WTC11 (cell line): Measurements from ENCODE around the gene GRIA2. TPM values are rescaled to one million over a fixed set of nuclear protein-coding genes. Genes with fewer than 3 reads are reported as not detected.

Experiments used
- ATAC-seq: fragments of 200-7000 bp; cut with Tn5 transposase; 2 replicates; pipeline ENCODE4 v1.10.0; 2021; ENCODE audit warnings: mild to moderate bottlenecking, moderate library complexity
- CTCF ChIA-PET: fragments of 300-600 bp; sonication (Branson Sonifier 250); formaldehyde crosslinking; loops from one replicate; lab custom pipeline; 2021; ENCODE audit warnings: antibody characterized with exemption; lab: Charles Lee
- POLR2A ChIA-PET: fragments of 350-600 bp; sonication (Branson Sonifier 250); formaldehyde crosslinking; loops from one replicate; lab custom pipeline; 2021; ENCODE audit warnings: antibody characterized with exemption; lab: Charles Lee
- DNase-seq: peaks from one replicate; pipeline ENCODE4 v3.0.0; 2021; ENCODE audit warnings: low spot score
- H3K27ac Mint-ChIP-seq: 2 replicates; pipeline ENCODE4 v1.8.0; 2021; ENCODE audit warnings: mixed read lengths
- H3K27me3 Mint-ChIP-seq: 2 replicates; pipeline ENCODE4 v1.8.0; 2021; ENCODE audit warnings: low read depth, mild to moderate bottlenecking, moderate library complexity, mixed read lengths
- H3K36me3 Mint-ChIP-seq: 2 replicates; pipeline ENCODE4 v1.8.0; 2021; ENCODE audit warnings: mixed read lengths
- H3K4me1 Mint-ChIP-seq: 2 replicates; pipeline ENCODE4 v1.8.0; 2022; ENCODE audit warnings: mixed read lengths
- H3K4me3 Mint-ChIP-seq: 2 replicates; pipeline ENCODE4 v1.8.0; 2021; ENCODE audit warnings: mild to moderate bottlenecking, moderate library complexity, mixed read lengths
- H3K9me3 Mint-ChIP-seq: 2 replicates; pipeline ENCODE4 v1.8.0; 2021; ENCODE audit warnings: mixed read lengths
- AFF4 ChIP-seq: sonication (generic); formaldehyde crosslinking; IDR thresholded peaks from 2 replicates; pipeline ENCODE4 v1.8.1; 2023; ENCODE audit warnings: mild to moderate bottlenecking, missing genetic modification reagents, borderline replicate concordance
- ATF6 ChIP-seq: sonication (generic); formaldehyde crosslinking; IDR thresholded peaks from 2 replicates; pipeline ENCODE4 v1.8.1; 2023; ENCODE audit warnings: mild to moderate bottlenecking, missing genetic modification reagents
- ELF4 ChIP-seq: sonication (generic); formaldehyde crosslinking; IDR thresholded peaks from 2 replicates; pipeline ENCODE4 v1.8.1; 2022; ENCODE audit warnings: low read depth, mild to moderate bottlenecking, moderate library complexity, missing genetic modification reagents
- ETV6 ChIP-seq: sonication (generic); formaldehyde crosslinking; IDR thresholded peaks from 2 replicates; pipeline ENCODE4 v1.8.1; 2022; ENCODE audit warnings: mild to moderate bottlenecking, missing genetic modification reagents
- FOXK1 ChIP-seq: sonication (generic); formaldehyde crosslinking; IDR thresholded peaks from 2 replicates; pipeline ENCODE4 v1.8.0; 2022; ENCODE audit warnings: mild to moderate bottlenecking, moderate library complexity, missing genetic modification reagents
- KAT7 ChIP-seq: sonication (generic); formaldehyde crosslinking; IDR thresholded peaks from 2 replicates; pipeline ENCODE4 v1.8.1; 2023; ENCODE audit warnings: missing genetic modification reagents, mild to moderate bottlenecking, borderline replicate concordance
- NFATC4 ChIP-seq: fragments of 250-450 bp; sonication (Bioruptor Pico); IDR thresholded peaks from 2 replicates; pipeline ENCODE4 v1.9.0; 2021; ENCODE audit warnings: mild to moderate bottlenecking
- NFYB ChIP-seq: sonication (generic); formaldehyde crosslinking; conservative IDR thresholded peaks from 2 replicates; pipeline ENCODE4 v1.8.0; 2022; ENCODE audit warnings: low read depth, missing genetic modification reagents
- NR1H2 ChIP-seq: sonication (generic); formaldehyde crosslinking; IDR thresholded peaks from 2 replicates; pipeline ENCODE4 v1.9.0; 2021; ENCODE audit warnings: mild to moderate bottlenecking, moderate library complexity, missing genetic modification reagents
- PREB ChIP-seq: sonication (generic); formaldehyde crosslinking; IDR thresholded peaks from 2 replicates; pipeline ENCODE4 v1.8.1; 2022; ENCODE audit warnings: mild to moderate bottlenecking, missing genetic modification reagents, moderate library complexity, borderline replicate concordance
- RELA ChIP-seq: sonication (generic); formaldehyde crosslinking; IDR thresholded peaks from 2 replicates; pipeline ENCODE4 v1.8.1; 2022; ENCODE audit warnings: missing genetic modification reagents, mild to moderate bottlenecking, borderline replicate concordance
- ZBTB43 ChIP-seq: sonication (generic); formaldehyde crosslinking; IDR thresholded peaks from 2 replicates; pipeline ENCODE4 v1.8.1; 2023; ENCODE audit warnings: mild to moderate bottlenecking, missing genetic modification reagents
- ZNF121 ChIP-seq: sonication (generic); formaldehyde crosslinking; IDR thresholded peaks from 2 replicates; pipeline ENCODE4 v1.8.0; 2023; ENCODE audit warnings: missing genetic modification reagents
- ZNF425 ChIP-seq: fragments of 250-450 bp; sonication (Bioruptor Pico); conservative IDR thresholded peaks from 2 replicates; pipeline ENCODE4 v1.9.0; 2021; ENCODE audit warnings: mild to moderate bottlenecking
- total RNA-seq: library from RNA; stranded (reverse); gene quantifications from 3 replicates; pipeline ENCODE4 v1.2.3, GENCODE V29; 2021
- TF ChIP-seq, protein P1 (sequence below): sonication (generic); formaldehyde crosslinking; IDR thresholded peaks from 2 replicates; pipeline ENCODE4 v1.8.1; 2022; ENCODE audit warnings: missing genetic modification reagents, borderline replicate concordance
- TF ChIP-seq, protein P2 (sequence below): fragments of 250-450 bp; sonication (Bioruptor Pico); IDR thresholded peaks from 2 replicates; pipeline ENCODE4 v1.8.0; 2021; ENCODE audit warnings: mild to moderate bottlenecking

The GRIA2 gene
- total RNA-seq, 1 experiment from 2014 or later, result not detected

GRCh38 chr4:157291071-157291470 lies 70.5 kb downstream of the GRIA2 start:
- DNase-seq (no peak), ATAC-seq (no peak)
- POLR2A ChIA-PET, result no interaction called here
- TF ChIP-seq AFF4 (CRISPR knock-in tag), result no peak
- TF ChIP-seq ZNF121, result no peak
- TF ChIP-seq KAT7 (CRISPR knock-in tag), result no peak
- no peak for TF ChIP-seq PREB (CRISPR knock-in tag)
- TF ChIP-seq, protein P1, sequence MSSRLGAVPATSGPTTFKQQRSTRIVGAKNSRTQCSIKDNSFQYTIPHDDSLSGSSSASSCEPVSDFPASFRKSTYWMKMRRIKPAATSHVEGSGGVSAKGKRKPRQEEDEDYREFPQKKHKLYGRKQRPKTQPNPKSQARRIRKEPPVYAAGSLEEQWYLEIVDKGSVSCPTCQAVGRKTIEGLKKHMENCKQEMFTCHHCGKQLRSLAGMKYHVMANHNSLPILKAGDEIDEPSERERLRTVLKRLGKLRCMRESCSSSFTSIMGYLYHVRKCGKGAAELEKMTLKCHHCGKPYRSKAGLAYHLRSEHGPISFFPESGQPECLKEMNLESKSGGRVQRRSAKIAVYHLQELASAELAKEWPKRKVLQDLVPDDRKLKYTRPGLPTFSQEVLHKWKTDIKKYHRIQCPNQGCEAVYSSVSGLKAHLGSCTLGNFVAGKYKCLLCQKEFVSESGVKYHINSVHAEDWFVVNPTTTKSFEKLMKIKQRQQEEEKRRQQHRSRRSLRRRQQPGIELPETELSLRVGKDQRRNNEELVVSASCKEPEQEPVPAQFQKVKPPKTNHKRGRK, result no peak
- TF ChIP-seq NFYB (CRISPR knock-in tag), result no peak
- TF ChIP-seq ZBTB43 (CRISPR knock-in tag), result no peak
- no peak for TF ChIP-seq ZNF425 (CRISPR knock-in tag)
- no peak for TF ChIP-seq ETV6
- TF ChIP-seq, protein P2, sequence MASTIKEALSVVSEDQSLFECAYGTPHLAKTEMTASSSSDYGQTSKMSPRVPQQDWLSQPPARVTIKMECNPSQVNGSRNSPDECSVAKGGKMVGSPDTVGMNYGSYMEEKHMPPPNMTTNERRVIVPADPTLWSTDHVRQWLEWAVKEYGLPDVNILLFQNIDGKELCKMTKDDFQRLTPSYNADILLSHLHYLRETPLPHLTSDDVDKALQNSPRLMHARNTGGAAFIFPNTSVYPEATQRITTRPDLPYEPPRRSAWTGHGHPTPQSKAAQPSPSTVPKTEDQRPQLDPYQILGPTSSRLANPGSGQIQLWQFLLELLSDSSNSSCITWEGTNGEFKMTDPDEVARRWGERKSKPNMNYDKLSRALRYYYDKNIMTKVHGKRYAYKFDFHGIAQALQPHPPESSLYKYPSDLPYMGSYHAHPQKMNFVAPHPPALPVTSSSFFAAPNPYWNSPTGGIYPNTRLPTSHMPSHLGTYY, result no peak
- TF ChIP-seq NR1H2 (CRISPR knock-in tag), result no peak
- TF ChIP-seq NFATC4, result no peak
- TF ChIP-seq ELF4 (CRISPR knock-in tag), result no peak
- no peak for TF ChIP-seq FOXK1
- no peak for TF ChIP-seq ATF6 (CRISPR knock-in tag)
- TF ChIP-seq RELA (CRISPR knock-in tag), result no peak
- Mint-ChIP-seq H3K4me3 (no peak overlapping the region), H3K4me1 (peaks cover 11% of the 10 kb centered on the region), H3K9me3 (no peaks in the 10 kb centered on the region), H3K36me3 (no peaks in the 10 kb centered on the region), H3K27ac (no peak overlapping the region), H3K27me3 (no peaks in the 10 kb centered on the region)
- CTCF ChIA-PET, result interaction anchor here (0.7 to 1.7 kb wide), 6 partner anchors 9 to 109 kb away, joined by 3 to 10 read pairs (median 3); partner anchors contain the start of gene GRIA2
